ENCODE results near the gene ZBTB20. TPM values are rescaled to one million over a fixed set of nuclear protein-coding genes. Genes with fewer than 3 reads are reported as not detected.

ZBTB20 gene
- polyA plus RNA-seq, 1 donor from 2014 or later: 4.8 TPM

- no peaks in the 10 kb centered on the region for H3K27me3 ChIP-seq (ENCODE audit: insufficient read depth, low read depth, low read length)
- no peak overlapping the region for H3K9ac ChIP-seq (ENCODE audit: low read length)
- no peak overlapping the region for H2AFZ ChIP-seq (ENCODE audit: low read depth, low read length)
- no peaks in the 10 kb centered on the region for H3F3A ChIP-seq (ENCODE audit: insufficient read depth, low read length, poor library complexity, severe bottlenecking)
- H3K27ac ChIP-seq (ENCODE audit: low read length): no peak overlapping the region
- no peaks in the 10 kb centered on the region for H3K9me2 ChIP-seq (ENCODE audit: insufficient read depth, low read length)
- H3K36me3 ChIP-seq (ENCODE audit: insufficient read depth, low read length): no peaks in the 10 kb centered on the region
- no peaks in the 10 kb centered on the region for H4K20me1 ChIP-seq (ENCODE audit: insufficient read depth)
- TF ChIP-seq, protein P1, sequence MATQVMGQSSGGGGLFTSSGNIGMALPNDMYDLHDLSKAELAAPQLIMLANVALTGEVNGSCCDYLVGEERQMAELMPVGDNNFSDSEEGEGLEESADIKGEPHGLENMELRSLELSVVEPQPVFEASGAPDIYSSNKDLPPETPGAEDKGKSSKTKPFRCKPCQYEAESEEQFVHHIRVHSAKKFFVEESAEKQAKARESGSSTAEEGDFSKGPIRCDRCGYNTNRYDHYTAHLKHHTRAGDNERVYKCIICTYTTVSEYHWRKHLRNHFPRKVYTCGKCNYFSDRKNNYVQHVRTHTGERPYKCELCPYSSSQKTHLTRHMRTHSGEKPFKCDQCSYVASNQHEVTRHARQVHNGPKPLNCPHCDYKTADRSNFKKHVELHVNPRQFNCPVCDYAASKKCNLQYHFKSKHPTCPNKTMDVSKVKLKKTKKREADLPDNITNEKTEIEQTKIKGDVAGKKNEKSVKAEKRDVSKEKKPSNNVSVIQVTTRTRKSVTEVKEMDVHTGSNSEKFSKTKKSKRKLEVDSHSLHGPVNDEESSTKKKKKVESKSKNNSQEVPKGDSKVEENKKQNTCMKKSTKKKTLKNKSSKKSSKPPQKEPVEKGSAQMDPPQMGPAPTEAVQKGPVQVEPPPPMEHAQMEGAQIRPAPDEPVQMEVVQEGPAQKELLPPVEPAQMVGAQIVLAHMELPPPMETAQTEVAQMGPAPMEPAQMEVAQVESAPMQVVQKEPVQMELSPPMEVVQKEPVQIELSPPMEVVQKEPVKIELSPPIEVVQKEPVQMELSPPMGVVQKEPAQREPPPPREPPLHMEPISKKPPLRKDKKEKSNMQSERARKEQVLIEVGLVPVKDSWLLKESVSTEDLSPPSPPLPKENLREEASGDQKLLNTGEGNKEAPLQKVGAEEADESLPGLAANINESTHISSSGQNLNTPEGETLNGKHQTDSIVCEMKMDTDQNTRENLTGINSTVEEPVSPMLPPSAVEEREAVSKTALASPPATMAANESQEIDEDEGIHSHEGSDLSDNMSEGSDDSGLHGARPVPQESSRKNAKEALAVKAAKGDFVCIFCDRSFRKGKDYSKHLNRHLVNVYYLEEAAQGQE (IDR thresholded peaks at IDR 0.05; ENCODE audit: borderline replicate concordance): no peak
- TF ChIP-seq EP300 (conservative IDR thresholded peaks at IDR 0.05; ENCODE audit: poor library complexity, severe bottlenecking) (no peak), SMC3 (conservative IDR thresholded peaks at IDR 0.05; ENCODE audit: poor library complexity) (no peak), POLR2AphosphoS5 (IDR thresholded peaks at IDR 0.05) (no peak), TAF1 (IDR thresholded peaks at IDR 0.05; ENCODE audit: low read depth) (no peak), MXI1 (conservative IDR thresholded peaks at IDR 0.05; ENCODE audit: poor library complexity, severe bottlenecking) (no peak), EZH2 (IDR thresholded peaks at IDR 0.05; ENCODE audit: borderline replicate concordance, insufficient read depth, low read length, poor library complexity, severe bottlenecking) (no peak), RAD21 (conservative IDR thresholded peaks at IDR 0.05) (no peak)
- TF ChIP-seq, protein P2, sequence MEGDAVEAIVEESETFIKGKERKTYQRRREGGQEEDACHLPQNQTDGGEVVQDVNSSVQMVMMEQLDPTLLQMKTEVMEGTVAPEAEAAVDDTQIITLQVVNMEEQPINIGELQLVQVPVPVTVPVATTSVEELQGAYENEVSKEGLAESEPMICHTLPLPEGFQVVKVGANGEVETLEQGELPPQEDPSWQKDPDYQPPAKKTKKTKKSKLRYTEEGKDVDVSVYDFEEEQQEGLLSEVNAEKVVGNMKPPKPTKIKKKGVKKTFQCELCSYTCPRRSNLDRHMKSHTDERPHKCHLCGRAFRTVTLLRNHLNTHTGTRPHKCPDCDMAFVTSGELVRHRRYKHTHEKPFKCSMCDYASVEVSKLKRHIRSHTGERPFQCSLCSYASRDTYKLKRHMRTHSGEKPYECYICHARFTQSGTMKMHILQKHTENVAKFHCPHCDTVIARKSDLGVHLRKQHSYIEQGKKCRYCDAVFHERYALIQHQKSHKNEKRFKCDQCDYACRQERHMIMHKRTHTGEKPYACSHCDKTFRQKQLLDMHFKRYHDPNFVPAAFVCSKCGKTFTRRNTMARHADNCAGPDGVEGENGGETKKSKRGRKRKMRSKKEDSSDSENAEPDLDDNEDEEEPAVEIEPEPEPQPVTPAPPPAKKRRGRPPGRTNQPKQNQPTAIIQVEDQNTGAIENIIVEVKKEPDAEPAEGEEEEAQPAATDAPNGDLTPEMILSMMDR (IDR thresholded peaks at IDR 0.05; ENCODE audit: poor library complexity, severe bottlenecking): no peak
- no peak overlapping the region for H3K4me2 ChIP-seq (ENCODE audit: low read length)
- H3K9me3 ChIP-seq (ENCODE audit: low read length): no peaks in the 10 kb centered on the region
- no peak overlapping the region for H3K4me3 ChIP-seq (ENCODE audit: low read length)
- no peaks in the 10 kb centered on the region for H3K79me2 ChIP-seq (replicated peaks; ENCODE audit: insufficient read depth, low read length)
These were observed 356.3 kb downstream of the ZBTB20 start for GRCh38 chr3:114790752-114791151.

GRCh38 chr3:114789803-114790202 lies 357.3 kb downstream of the ZBTB20 start:
- H3K27me3 ChIP-seq (ENCODE audit: insufficient read depth, low read depth, low read length): no peaks in the 10 kb centered on the region
- no peaks in the 10 kb centered on the region for H3K36me3 ChIP-seq (ENCODE audit: insufficient read depth, low read length)
- H3K27ac ChIP-seq (ENCODE audit: low read length): no peak overlapping the region
- H3K9me2 ChIP-seq (ENCODE audit: insufficient read depth, low read length): no peaks in the 10 kb centered on the region
- H2AFZ ChIP-seq (ENCODE audit: low read depth, low read length): no peak overlapping the region
- no peaks in the 10 kb centered on the region for H3F3A ChIP-seq (ENCODE audit: insufficient read depth, low read length, poor library complexity, severe bottlenecking)
- no peak overlapping the region for H3K9ac ChIP-seq (ENCODE audit: low read length)
- no peaks in the 10 kb centered on the region for H3K79me2 ChIP-seq (replicated peaks; ENCODE audit: insufficient read depth, low read length)
- no peak overlapping the region for H3K4me2 ChIP-seq (ENCODE audit: low read length)
- no peak for TF ChIP-seq RAD21 (conservative IDR thresholded peaks at IDR 0.05)
- no peak for TF ChIP-seq EZH2 (IDR thresholded peaks at IDR 0.05; ENCODE audit: borderline replicate concordance, insufficient read depth, low read length, poor library complexity, severe bottlenecking)
- TF ChIP-seq EP300 (conservative IDR thresholded peaks at IDR 0.05; ENCODE audit: poor library complexity, severe bottlenecking): no peak
- TF ChIP-seq, protein P2 (IDR thresholded peaks at IDR 0.05; ENCODE audit: poor library complexity, severe bottlenecking): no peak
- no peak for TF ChIP-seq SMC3 (conservative IDR thresholded peaks at IDR 0.05; ENCODE audit: poor library complexity)
- TF ChIP-seq POLR2AphosphoS5 (IDR thresholded peaks at IDR 0.05): no peak
- no peak for TF ChIP-seq MXI1 (conservative IDR thresholded peaks at IDR 0.05; ENCODE audit: poor library complexity, severe bottlenecking)
- no peak for TF ChIP-seq TAF1 (IDR thresholded peaks at IDR 0.05; ENCODE audit: low read depth)
- TF ChIP-seq, protein P1 (IDR thresholded peaks at IDR 0.05; ENCODE audit: borderline replicate concordance): no peak
- no peak overlapping the region for H3K4me3 ChIP-seq (ENCODE audit: low read length)
- H3K9me3 ChIP-seq (ENCODE audit: low read length): no peaks in the 10 kb centered on the region
- no peaks in the 10 kb centered on the region for H4K20me1 ChIP-seq (ENCODE audit: insufficient read depth)

Data from neural cell (in vitro differentiated cells).